Astrocyte of the hippocampus (primary cell): Measurements from ENCODE around the gene RASAL3.
"Not testable (repeated sequence)": the region's sequence is repeated elsewhere in the genome, so short reads cannot be mapped to it uniquely, and the experiment has no call there.

Source experiments
- DNase-seq: peaks from one replicate; pipeline ENCODE4 v3.0.0; 2011; ENCODE audit warnings: low read depth, low spot score

Gene RASAL3

GRCh38 chr19:15473821-15474220 is 9.5 kb upstream of the RASAL3 start:
- DNase-seq = not testable (repeated sequence)

GRCh38 chr19:15471639-15472101 is 7.3 kb upstream of the RASAL3 start:
- DNase-seq = no peak

GRCh38 chr19:15469513-15470297 is 5.4 kb upstream of the RASAL3 start:
- no peak for DNase-seq

DNA sequence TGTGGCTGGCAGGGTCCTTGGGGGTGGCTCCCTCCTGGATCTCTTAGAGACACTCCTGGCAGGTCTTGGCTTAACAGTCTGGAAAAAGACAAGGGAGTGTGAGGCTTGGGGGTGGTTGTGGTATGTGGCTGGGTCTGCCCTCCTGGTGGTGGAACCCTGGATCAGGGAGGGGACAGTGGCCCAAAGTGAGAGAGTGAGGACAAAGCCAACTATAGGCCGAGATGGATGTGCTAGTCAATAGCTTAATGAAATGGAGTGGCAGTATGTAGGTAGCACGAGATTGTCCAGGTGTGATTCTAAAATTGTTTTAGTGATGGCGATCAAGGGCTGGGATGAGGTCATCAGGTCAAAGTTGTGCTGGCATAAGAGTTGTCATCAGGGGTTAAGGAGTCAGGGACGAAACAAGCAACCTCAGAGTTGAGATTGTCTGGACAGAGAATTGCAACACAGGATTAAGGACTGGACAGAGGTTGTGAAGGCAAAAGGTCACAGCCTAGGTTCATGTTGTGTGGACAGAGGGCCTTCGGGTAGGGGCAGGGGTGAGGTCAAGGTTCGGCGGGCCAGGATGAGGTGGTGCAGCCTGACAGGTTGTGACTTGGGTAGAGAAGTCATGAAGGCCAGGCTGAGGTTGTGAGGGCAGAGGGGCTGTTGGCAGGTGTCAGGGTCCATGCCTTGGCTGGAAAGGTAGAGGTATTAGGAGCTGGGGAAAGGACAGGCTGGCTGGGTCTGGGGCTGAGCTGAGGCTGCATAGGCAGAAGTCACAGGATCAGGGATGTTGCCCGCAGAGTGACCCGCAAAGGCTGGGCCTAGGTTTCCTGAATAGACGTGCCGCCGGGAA is 4.5 kb upstream of the RASAL3 start:
- no peak for DNase-seq

GRCh38 chr19:15467734-15468214 is 3.4 kb upstream of the RASAL3 start:
- DNase-seq = no peak

DNA sequence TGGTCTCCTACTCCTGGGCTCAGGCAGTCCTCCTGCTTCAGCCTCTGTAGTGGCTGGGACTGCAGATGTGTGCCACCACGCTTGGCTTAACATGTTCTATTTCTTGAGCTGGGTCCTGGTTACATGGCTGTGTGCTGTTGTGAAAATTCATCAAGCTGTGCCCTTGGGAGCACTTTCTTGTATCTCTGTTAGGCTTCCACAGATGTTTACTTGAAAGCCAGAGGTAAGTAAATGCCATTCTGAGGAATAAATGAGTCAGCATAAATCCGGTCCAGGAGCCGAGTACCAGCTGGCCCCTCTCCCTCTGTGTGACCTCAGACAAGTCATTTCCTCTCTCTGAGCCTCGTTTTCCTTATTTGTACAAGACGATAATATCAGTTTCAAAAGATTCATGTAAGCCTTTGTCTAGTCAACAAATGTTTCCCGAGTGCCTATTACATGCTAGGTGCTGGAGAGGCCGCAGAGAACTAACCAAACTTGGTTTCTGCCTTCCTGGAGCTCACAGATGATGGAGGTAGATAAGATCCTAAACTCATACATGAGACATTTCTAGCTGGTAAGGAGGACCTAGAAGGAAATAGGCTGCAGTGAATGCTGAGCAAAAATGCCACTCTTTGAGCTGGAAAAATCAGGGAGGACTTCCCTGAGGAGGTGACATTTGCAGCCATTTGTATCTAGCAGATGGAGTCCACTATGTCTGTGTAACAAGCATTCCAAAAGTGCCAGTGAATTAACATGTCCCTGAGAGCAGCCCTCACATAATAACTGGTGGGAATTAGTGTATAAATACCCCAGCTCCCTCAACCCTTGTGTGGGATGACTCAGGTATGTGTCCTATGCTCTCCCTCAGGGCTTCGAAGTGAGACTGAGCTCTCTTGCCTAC is 2.7 kb upstream of the RASAL3 start:
- no peak for DNase-seq

GRCh38 chr19:15463861-15464371 is 428 bp downstream of the RASAL3 start:
- no peak for DNase-seq

DNA sequence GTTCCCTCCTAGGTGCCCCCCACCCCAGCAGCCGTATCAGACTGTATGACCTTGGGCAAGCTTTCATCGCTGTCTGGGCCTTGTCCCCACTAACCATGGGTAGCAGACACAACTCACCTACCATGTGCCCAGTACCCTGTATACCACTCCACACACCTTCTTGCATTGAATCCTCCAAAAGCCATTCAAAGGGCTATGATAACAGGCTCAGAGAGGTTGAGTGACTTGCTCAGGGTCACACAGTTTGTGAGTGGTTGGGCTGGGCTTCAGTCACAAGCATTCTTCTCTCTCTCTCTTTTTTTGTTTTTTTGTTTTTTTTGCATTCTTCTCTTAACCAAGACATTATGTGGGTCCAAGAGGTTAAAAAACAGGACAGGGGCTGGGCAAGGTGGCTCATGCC is 2.6 kb downstream of the RASAL3 start:
- DNase-seq = no peak

DNA sequence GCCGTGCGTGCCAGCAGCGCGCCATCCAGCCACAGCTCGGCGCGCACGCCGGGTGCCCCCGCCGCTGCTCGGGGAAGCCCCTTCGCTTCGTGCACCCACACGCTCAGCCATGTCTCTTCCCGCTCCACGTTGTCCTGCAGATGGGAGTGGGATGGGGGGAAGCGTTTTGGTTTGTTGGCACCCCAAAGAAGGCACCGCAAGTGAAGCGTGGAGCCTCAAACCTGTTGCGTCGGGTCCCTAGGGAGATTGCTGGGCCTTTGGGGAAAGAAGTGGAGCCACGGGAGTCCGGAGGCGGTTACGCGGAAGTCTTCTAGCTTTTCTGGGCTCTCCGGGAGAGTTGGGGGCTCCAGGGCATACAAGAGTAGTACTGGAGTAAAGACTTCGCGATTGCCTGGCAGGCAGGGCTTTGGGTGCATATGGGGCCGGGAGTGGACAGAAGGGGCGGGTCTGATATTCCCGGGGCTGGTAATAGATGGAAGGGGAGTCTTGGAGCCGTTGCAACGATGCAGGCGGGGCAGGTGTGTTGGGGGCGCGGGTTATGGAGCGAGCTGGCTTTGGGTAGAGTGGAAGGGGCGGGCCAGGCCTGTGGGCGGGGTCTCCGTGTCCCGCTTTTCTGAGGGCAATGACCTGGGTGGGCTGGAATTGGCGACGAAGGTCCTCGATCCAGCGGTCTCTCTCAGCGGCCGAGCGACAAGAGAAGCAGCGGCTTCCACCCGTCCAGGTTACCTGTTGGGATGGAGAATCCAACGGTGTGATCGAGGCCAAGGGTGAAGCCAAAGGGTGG is 6.5 kb downstream of the RASAL3 start:
- no peak for DNase-seq

DNA sequence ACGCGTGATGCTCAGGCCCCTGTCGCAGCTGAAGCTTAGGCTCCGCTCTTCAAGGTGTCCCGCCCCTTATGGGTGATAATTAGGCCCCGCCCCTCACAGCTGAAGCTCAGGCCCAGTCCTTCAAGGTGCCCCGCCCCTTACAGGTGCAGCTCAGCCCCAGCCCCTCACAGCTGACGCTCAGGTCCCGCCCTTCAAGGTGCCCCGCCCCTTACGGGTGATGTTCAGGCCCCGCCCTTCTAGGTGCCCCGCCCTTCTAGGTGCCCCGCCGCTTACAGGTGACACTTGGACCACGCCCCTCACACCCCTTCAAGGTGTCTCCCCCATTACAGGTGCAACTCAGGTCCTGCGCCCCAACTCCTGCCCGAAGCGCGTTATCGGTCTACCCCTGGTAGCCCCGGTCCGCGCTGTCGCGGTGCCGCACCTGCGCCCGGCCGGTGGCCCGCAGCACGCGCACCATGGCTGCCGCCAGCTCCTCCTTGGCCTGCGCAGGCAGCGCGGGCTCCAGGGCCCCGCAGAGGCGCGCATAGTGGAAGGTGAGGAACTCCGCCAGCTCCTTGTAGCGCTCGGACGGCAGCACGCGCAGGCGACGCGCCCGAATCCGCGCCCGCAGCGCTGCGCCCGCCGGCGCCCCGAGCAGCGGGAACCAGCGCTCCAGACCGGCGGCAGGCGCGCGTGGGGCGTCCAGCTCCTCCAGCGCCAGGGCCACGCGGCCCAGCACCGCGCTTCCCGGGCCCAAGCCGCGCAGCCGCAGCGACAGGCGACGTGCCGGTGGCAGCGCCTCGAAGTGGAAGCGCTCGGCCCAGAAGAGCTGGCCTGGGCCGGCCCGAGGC is 7.3 kb downstream of the RASAL3 start:
- peak; percentile 27 for DNase-seq

DNA sequence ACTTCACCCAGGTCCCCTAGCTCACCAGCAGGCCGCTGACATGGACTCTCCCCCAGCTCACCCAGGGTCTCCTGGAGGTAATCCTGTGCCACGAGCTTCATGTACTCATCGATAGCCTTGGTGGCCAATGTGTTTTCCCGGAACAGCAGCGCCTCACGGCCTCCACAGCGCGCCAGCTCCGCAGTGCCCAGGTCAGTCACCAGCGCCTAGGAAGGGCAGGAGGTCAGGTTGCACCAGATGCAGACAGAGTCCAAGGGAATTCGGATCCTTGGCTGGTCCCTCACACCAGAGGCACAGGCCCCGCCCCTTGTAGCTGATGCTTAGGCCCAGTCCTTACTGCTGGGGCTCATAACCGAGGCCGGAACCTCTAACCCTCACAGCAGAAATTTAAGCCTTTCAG is 7.9 kb downstream of the RASAL3 start:
- DNase-seq = no peak

DNA sequence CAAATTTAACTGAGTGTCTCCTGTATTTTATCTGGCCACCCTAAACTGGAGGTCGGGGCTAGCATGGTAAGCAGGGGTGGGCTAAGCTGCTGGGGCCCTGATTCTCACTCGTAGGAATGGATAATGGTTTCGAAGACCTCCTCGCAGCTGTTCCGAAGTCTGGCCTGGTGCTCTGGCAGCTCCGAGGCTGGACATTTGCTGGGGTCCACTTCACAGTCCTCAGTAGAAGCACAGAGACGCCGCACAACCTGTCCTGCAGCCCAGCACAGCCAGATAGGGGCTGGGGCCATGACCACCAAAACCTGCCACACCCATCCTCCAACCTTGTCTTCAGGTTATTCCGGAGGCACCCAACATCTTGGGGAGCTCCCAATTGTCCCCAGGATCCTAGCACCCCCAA is 8.3 kb downstream of the RASAL3 start:
- no peak for DNase-seq

GRCh38 chr19:15453906-15454860 is 10.2 kb downstream of the RASAL3 start:
- DNase-seq = no peak

DNA sequence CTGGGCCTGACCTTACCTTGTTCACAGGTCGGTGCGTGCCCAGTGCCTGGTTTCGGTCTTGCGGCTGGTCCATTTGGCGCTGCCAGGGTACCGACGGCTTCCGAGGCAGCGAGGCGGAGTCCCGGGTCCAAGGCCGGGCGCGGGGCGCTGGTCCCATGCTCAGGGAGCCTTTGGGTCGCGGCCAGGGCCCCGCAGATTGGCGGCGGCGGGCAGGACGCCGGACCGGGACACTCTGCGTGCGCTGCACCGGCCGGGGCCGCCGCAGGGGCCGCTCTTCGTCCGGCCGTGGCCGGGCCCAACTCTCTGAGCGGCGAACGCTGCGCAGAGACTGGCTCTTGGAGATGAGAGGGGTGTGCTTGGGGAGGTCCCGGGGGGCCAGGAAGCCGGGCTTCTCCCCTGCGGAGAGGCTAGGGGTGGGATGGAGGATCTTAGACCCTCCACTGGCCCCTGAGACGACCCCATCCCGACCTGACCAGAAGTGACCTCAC is 11.2 kb downstream of the RASAL3 start:
- peak; percentile 41 for DNase-seq

DNA sequence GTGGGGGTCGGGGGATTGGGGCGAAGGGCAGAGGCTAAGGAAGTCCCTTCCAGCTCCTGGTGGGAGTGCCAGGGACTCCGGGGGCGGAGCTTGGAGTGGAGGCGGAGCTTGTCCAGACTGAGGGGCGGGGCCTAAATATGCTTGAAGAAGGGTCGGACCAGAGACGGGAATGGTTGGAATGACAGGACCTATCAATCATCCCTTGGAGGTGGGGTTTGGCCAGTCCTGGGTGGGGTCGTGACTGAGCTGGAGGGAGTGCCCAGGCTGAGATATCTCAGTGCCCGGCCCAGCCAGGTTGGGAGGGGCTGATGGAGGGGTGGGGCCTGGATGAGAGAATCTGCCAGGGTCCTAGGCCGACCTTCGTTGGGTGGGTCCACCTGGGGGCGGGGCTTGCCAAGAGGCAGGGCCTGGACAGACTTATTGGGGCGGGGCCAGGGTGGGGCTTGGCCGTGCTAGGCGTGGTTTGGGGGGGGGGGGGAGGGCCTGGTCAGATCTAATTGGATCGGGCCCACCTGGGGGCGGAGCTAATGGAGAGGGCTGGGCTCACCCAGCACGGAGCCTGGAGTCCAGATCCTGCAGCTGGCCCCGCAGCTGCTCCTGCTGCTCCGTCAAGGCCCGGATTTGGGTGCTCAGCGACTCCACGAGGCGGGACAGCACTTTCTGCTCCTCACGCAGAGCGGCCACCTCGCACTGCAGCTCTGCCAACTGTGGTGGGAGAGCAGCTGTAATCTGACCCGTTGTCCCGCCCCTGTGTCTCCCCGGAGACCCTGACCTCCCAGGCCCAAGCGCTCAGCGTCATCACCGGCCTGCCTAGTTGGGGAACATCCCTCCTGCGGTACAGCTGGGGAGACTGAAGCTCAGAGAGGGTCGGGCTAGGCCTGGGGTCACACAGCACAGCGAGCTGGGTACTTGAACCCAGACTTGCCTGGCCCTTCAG is 12.0 kb downstream of the RASAL3 start:
- peak; percentile 85 for DNase-seq

DNA sequence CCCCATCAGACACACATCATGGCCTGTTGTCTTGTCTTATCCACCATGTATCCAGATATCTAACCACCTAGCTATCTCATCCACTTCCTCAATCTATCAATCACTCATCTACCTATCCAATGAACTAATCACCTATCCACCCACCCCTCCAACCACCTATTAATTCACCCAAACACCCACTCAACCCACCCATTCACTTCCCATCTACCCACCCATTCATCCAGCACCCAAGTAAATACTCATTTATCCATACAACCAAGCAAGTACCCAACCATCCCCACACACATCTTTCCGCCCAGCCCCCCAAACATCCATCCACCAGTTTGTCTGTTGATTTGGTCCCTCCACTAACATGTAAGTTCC is 13.8 kb downstream of the RASAL3 start:
- no peak for DNase-seq
